AG04450 (cell line): ENCODE results near the gene FRMPD4. TPM values are rescaled to one million over a fixed set of nuclear protein-coding genes. Genes with fewer than 3 reads are reported as not detected.

Source experiments
- CTCF ChIA-PET: fragments of 300-600, 350-600 bp; formaldehyde crosslinking; extraction: SDS; loops from one replicate; lab custom pipeline; 2022; ENCODE audit warnings: antibody characterized with exemption, inconsistent platforms; lab: Charles Lee
- POLR2A ChIA-PET: fragments of 350-600 bp; formaldehyde crosslinking; extraction: SDS; loops from one replicate; lab custom pipeline; 2021; ENCODE audit warnings: antibody characterized with exemption, inconsistent platforms; lab: Yijun Ruan, JAX
- DNase-seq: peaks from one replicate; pipeline ENCODE4 v3.0.0-alpha.2; 2011; ENCODE audit warnings: low read depth, low spot score
- H3K27ac ChIP-seq: one replicate; pipeline ENCODE4 v1.5.1; 2012; ENCODE audit warnings: low read depth, low read length, control low read depth
- H3K27me3 ChIP-seq: one replicate; pipeline ENCODE4 v1.6.0; 2012; ENCODE audit warnings: low read length; ENCODE audit not compliant: control insufficient read depth, insufficient read depth
- H3K4me3 ChIP-seq: 2 replicates; pipeline ENCODE4 v1.5.1; 2011; ENCODE audit warnings: mild to moderate bottlenecking, low read depth, low read length, control low read depth
- H3K9me3 ChIP-seq: 2 replicates; pipeline ENCODE4 v1.5.1; 2012; ENCODE audit warnings: low read length; ENCODE audit not compliant: control insufficient read depth, insufficient read depth
- CTCF ChIP-seq: IDR thresholded peaks from 2 replicates; pipeline ENCODE4 v1.5.1; 2011; ENCODE audit warnings: low read depth, low read length, control low read depth, inconsistent platforms
- polyA plus RNA-seq: library from polyadenylated mRNA; depleted of rRNA; stranded (reverse); fragments of >200 nt; gene quantifications from 2 replicates; pipeline ENCODE4 v1.2.3, GENCODE V29; 2011

FRMPD4 gene
- polyA plus RNA-seq, 1 experiment, result 2.7 TPM

GRCh38 chrX:12237771-12238170, 99.5 kb downstream of the FRMPD4 start:
- no peak for TF ChIP-seq CTCF
- Histone ChIP-seq H3K27ac (no peak overlapping the region), H3K27me3 (no peaks in the 10 kb centered on the region), H3K4me3 (no peak overlapping the region), H3K9me3 (no peaks in the 10 kb centered on the region)
- no peak for DNase-seq
- ChIA-PET CTCF (no interaction called here), POLR2A (no interaction called here)

- H3K4me3 ChIP-seq, result no peak overlapping the region
- POLR2A ChIA-PET, result no interaction called here
- DNase-seq, result no peak
- TF ChIP-seq CTCF, result no peak
- no peaks in the 10 kb centered on the region for H3K9me3 ChIP-seq
- CTCF ChIA-PET, result no interaction called here
- H3K27ac ChIP-seq, result no peak overlapping the region
- no peaks in the 10 kb centered on the region for H3K27me3 ChIP-seq
Measured at GRCh38 chrX:12239356-12240082, 101.2 kb downstream of the FRMPD4 start.

GRCh38 chrX:12240491-12240890, 102.2 kb downstream of the FRMPD4 start:
- no peak for DNase-seq
- H3K27ac ChIP-seq, result no peak overlapping the region
- no peaks in the 10 kb centered on the region for H3K27me3 ChIP-seq
- ChIA-PET CTCF (no interaction called here), POLR2A (no interaction called here)
- no peak for TF ChIP-seq CTCF
- no peak overlapping the region for H3K4me3 ChIP-seq
- no peaks in the 10 kb centered on the region for H3K9me3 ChIP-seq

- ChIA-PET POLR2A (no interaction called here), CTCF (no interaction called here)
- no peaks in the 10 kb centered on the region for H3K27me3 ChIP-seq
- no peak overlapping the region for H3K4me3 ChIP-seq
- no peak for TF ChIP-seq CTCF
- H3K27ac ChIP-seq, result no peak overlapping the region
- no peaks in the 10 kb centered on the region for H3K9me3 ChIP-seq
- no peak for DNase-seq
Measured at GRCh38 chrX:12241026-12241425, 102.8 kb downstream of the FRMPD4 start.

GRCh38 chrX:12245650-12246645, 107.7 kb downstream of the FRMPD4 start:
- ChIA-PET POLR2A (no interaction called here), CTCF (no interaction called here)
- TF ChIP-seq CTCF, result no peak
- Histone ChIP-seq H3K27me3 (no peaks in the 10 kb centered on the region), H3K4me3 (no peak overlapping the region), H3K9me3 (no peaks in the 10 kb centered on the region), H3K27ac (peak overlapping the region; percentile 52)
- no peak for DNase-seq
